AG09309 (cell line): ENCODE measurements around the gene HAPLN3.

Experiments
- DNase-seq: peaks from one replicate; pipeline ENCODE4 v3.0.0-alpha.2; 2010; ENCODE audit warnings: low read depth
- H3K4me3 ChIP-seq: 2 replicates; pipeline ENCODE4 v1.5.1; 2011; ENCODE audit warnings: mild to moderate bottlenecking, low read depth, low read length, moderate library complexity; ENCODE audit not compliant: control insufficient read depth
- CTCF ChIP-seq: IDR thresholded peaks from 2 replicates; pipeline ENCODE4 v1.5.1; 2011; ENCODE audit warnings: mild to moderate bottlenecking, low read depth, low read length, inconsistent platforms; ENCODE audit not compliant: insufficient read depth, control insufficient read depth; ENCODE audit errors: missing control alignments

HAPLN3 gene

GRCh38 chr15:88882785-88883184, 12.6 kb downstream of the HAPLN3 start:
- DNase-seq, result no peak
- TF ChIP-seq CTCF, result no peak
- no peak overlapping the region for H3K4me3 ChIP-seq

- no peak for DNase-seq
- H3K4me3 ChIP-seq, result no peak overlapping the region
- TF ChIP-seq CTCF, result no peak
Observed at GRCh38 chr15:88881775-88882174, 13.6 kb downstream of the HAPLN3 start.

- no peak for DNase-seq
- H3K4me3 ChIP-seq, result no peak overlapping the region
- TF ChIP-seq CTCF, result no peak
Observed at GRCh38 chr15:88880944-88881740, 14.2 kb downstream of the HAPLN3 start.

- H3K4me3 ChIP-seq, result no peak overlapping the region
- DNase-seq, result no peak
- TF ChIP-seq CTCF, result peak; percentile 86
Observed at GRCh38 chr15:88878720-88879184, 16.6 kb downstream of the HAPLN3 start.

- TF ChIP-seq CTCF, result no peak
- H3K4me3 ChIP-seq, result no peak overlapping the region
- DNase-seq, result no peak
Observed at GRCh38 chr15:88877906-88878305, 17.4 kb downstream of the HAPLN3 start.

GRCh38 chr15:88877415-88877814, 17.9 kb downstream of the HAPLN3 start:
- TF ChIP-seq CTCF, result no peak
- DNase-seq, result no peak
- H3K4me3 ChIP-seq, result no peak overlapping the region

GRCh38 chr15:88876573-88876972, 18.8 kb downstream of the HAPLN3 start:
- H3K4me3 ChIP-seq, result no peak overlapping the region
- no peak for TF ChIP-seq CTCF
- DNase-seq, result no peak
